Neural cell (in vitro differentiated cells): Measurements from ENCODE around the gene LIPA. TPM values are rescaled to one million over a fixed set of nuclear protein-coding genes. Genes with fewer than 3 reads are reported as not detected.

Source experiments
- H2AFZ ChIP-seq: fragments of 200-600, 300-800 bp; sonication (generic), shearing (Covaris generic); 2 replicates; pipeline ENCODE4 v1.6.0; 2014; ENCODE audit warnings: low read depth, mild to moderate bottlenecking, antibody characterized with exemption, low read length, moderate library complexity
- H3F3A ChIP-seq: fragments of 200-600 bp; shearing (Covaris generic); 2 replicates; pipeline ENCODE4 v1.6.1; 2016; ENCODE audit warnings: mild to moderate bottlenecking, moderate library complexity, mixed read lengths, antibody characterized with exemption, low read length; ENCODE audit not compliant: insufficient read depth, poor library complexity, severe bottlenecking
- H3K27ac ChIP-seq: fragments of 200-600, 300-800 bp; sonication (generic), shearing (Covaris generic); 2 replicates; pipeline ENCODE4 v1.5.1; 2014; ENCODE audit warnings: mild to moderate bottlenecking, low read length, moderate library complexity
- H3K27me3 ChIP-seq: fragments of 300-800, 200-600 bp; sonication (generic), shearing (Covaris generic); 2 replicates; pipeline ENCODE4 v1.6.0; 2014; ENCODE audit warnings: mild to moderate bottlenecking, low read depth, low read length, moderate library complexity; ENCODE audit not compliant: insufficient read depth
- H3K36me3 ChIP-seq: fragments of 300-800, 200-600 bp; sonication (generic), shearing (Covaris generic); 2 replicates; pipeline ENCODE4 v1.5.1; 2014; ENCODE audit warnings: mild to moderate bottlenecking, antibody characterized with exemption, low read length, moderate library complexity; ENCODE audit not compliant: insufficient read depth
- H3K4me2 ChIP-seq: fragments of 300-800, 200-600 bp; sonication (generic), shearing (Covaris generic); 2 replicates; pipeline ENCODE4 v1.6.0; 2014; ENCODE audit warnings: mild to moderate bottlenecking, low read length
- H3K4me3 ChIP-seq: fragments of 300-800, 200-600 bp; sonication (generic), shearing (Covaris generic); 2 replicates; pipeline ENCODE4 v1.5.1; 2014; ENCODE audit warnings: mild to moderate bottlenecking, low read length, moderate library complexity
- H3K79me2 ChIP-seq: fragments of 200-600 bp; shearing (Covaris generic); replicated peaks from 2 replicates; pipeline ENCODE4 v1.6.0; 2014; ENCODE audit warnings: mild to moderate bottlenecking, low read length, moderate library complexity; ENCODE audit not compliant: insufficient read depth
- H3K9ac ChIP-seq: fragments of 300-800, 200-600 bp; sonication (generic), shearing (Covaris generic); 2 replicates; pipeline ENCODE4 v1.6.1; 2016; ENCODE audit warnings: mild to moderate bottlenecking, low read length, mixed read lengths
- H3K9me2 ChIP-seq: fragments of 200-600 bp; shearing (Covaris generic); 2 replicates; pipeline ENCODE4 v1.6.1; 2016; ENCODE audit warnings: mild to moderate bottlenecking, low read length, mixed read lengths; ENCODE audit not compliant: insufficient read depth
- H3K9me3 ChIP-seq: fragments of 200-600, 300-800 bp; sonication (generic), shearing (Covaris generic); 2 replicates; pipeline ENCODE4 v1.6.1; 2016; ENCODE audit warnings: mild to moderate bottlenecking, mixed run types, low read length, moderate library complexity, mixed read lengths
- H4K20me1 ChIP-seq: fragments of 200-600 bp; shearing (Covaris generic); 2 replicates; pipeline ENCODE4 v1.6.1; 2016; ENCODE audit warnings: mild to moderate bottlenecking, mixed run types; ENCODE audit not compliant: insufficient read depth
- EP300 ChIP-seq: fragments of 450-650 bp; conservative IDR thresholded peaks from 2 replicates; pipeline ENCODE4 v1.6.1; 2014; ENCODE audit warnings: antibody characterized with exemption, mild to moderate bottlenecking, moderate library complexity; ENCODE audit not compliant: poor library complexity, severe bottlenecking
- POLR2AphosphoS5 ChIP-seq: IDR thresholded peaks from 2 replicates; pipeline ENCODE4 v1.6.1; 2012
- RAD21 ChIP-seq: fragments of 450-650 bp; conservative IDR thresholded peaks from 2 replicates; pipeline ENCODE4 v1.6.1; 2014; ENCODE audit warnings: antibody characterized with exemption, mild to moderate bottlenecking, moderate library complexity
- REST ChIP-seq: IDR thresholded peaks from 2 replicates; pipeline ENCODE4 v1.6.1; 2012; ENCODE audit warnings: borderline replicate concordance
- TAF1 ChIP-seq: IDR thresholded peaks from 2 replicates; pipeline ENCODE4 v1.6.1; 2012; ENCODE audit warnings: low read depth
- polyA plus RNA-seq: library from polyadenylated mRNA; depleted of rRNA; stranded (reverse); fragments of >200 nt; gene quantifications from 2 replicates; pipeline ENCODE4 v1.2.3, GENCODE V29; 2014
- TF ChIP-seq, protein P1 (sequence below): fragments of 450-650 bp; IDR thresholded peaks from 2 replicates; pipeline ENCODE4 v1.5.1; 2014; ENCODE audit warnings: antibody characterized with exemption, mild to moderate bottlenecking, moderate library complexity; ENCODE audit not compliant: poor library complexity, severe bottlenecking

The LIPA gene
- polyA plus RNA-seq, 1 donor from 2014 or later = 20.8 TPM

GRCh38 chr10:89215511-89215910 is 36.1 kb downstream of the LIPA start:
- Histone ChIP-seq H3F3A (peaks cover 4% of the 10 kb centered on the region), H3K27me3 (peaks cover 1% of the 10 kb centered on the region), H3K9me2 (no peaks in the 10 kb centered on the region), H3K9me3 (no peaks in the 10 kb centered on the region), H3K4me3 (no peak overlapping the region), H3K79me2 (no peaks in the 10 kb centered on the region), H3K36me3 (no peaks in the 10 kb centered on the region), H3K27ac (no peak overlapping the region), H3K4me2 (no peak overlapping the region), H2AFZ (no peak overlapping the region), H4K20me1 (no peaks in the 10 kb centered on the region), H3K9ac (no peak overlapping the region)
- TF ChIP-seq POLR2AphosphoS5 = no peak
- no peak for TF ChIP-seq RAD21
- TF ChIP-seq, protein P1, sequence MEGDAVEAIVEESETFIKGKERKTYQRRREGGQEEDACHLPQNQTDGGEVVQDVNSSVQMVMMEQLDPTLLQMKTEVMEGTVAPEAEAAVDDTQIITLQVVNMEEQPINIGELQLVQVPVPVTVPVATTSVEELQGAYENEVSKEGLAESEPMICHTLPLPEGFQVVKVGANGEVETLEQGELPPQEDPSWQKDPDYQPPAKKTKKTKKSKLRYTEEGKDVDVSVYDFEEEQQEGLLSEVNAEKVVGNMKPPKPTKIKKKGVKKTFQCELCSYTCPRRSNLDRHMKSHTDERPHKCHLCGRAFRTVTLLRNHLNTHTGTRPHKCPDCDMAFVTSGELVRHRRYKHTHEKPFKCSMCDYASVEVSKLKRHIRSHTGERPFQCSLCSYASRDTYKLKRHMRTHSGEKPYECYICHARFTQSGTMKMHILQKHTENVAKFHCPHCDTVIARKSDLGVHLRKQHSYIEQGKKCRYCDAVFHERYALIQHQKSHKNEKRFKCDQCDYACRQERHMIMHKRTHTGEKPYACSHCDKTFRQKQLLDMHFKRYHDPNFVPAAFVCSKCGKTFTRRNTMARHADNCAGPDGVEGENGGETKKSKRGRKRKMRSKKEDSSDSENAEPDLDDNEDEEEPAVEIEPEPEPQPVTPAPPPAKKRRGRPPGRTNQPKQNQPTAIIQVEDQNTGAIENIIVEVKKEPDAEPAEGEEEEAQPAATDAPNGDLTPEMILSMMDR = no peak
- TF ChIP-seq REST = no peak
- TF ChIP-seq TAF1 = no peak
- no peak for TF ChIP-seq EP300

- peaks cover 4% of the 10 kb centered on the region for H3F3A ChIP-seq
- no peak overlapping the region for H2AFZ ChIP-seq
- H3K9ac ChIP-seq = no peak overlapping the region
- no peak overlapping the region for H3K4me2 ChIP-seq
- no peaks in the 10 kb centered on the region for H3K9me3 ChIP-seq
- no peaks in the 10 kb centered on the region for H3K36me3 ChIP-seq
- no peak overlapping the region for H3K4me3 ChIP-seq
- TF ChIP-seq REST (no peak), RAD21 (no peak)
- TF ChIP-seq, protein P1 = no peak
- no peak overlapping the region for H3K27ac ChIP-seq
- H3K27me3 ChIP-seq = peaks cover 10% of the 10 kb centered on the region
- H4K20me1 ChIP-seq = no peaks in the 10 kb centered on the region
- H3K9me2 ChIP-seq = no peaks in the 10 kb centered on the region
- H3K79me2 ChIP-seq = no peaks in the 10 kb centered on the region
These were observed 36.9 kb downstream of the LIPA start for GRCh38 chr10:89214566-89215165.
